CD14-positive monocyte (primary cell): ENCODE results near the gene REELD1. TPM values are rescaled to one million over a fixed set of nuclear protein-coding genes. Genes with fewer than 3 reads are reported as not detected.
A peak's percentile ranks its signal among the peaks of the same experiment; 100 is the strongest.

Source experiments
- DNase-seq, 3 donors: peaks; one replicate each; pipeline ENCODE4 v3.0.0-alpha.2; 2011 to 2022
- H2AFZ ChIP-seq: 2 replicates; pipeline ENCODE4 v1.6.0; 2012; ENCODE audit warnings: mild to moderate bottlenecking, low read depth, low read length, inconsistent platforms; ENCODE audit not compliant: insufficient read depth, poor library complexity, severe bottlenecking
- H3K27ac ChIP-seq, 2 donors: 1 replicate in 1 of 2; 2 replicates in 1 of 2; pipeline ENCODE4 v1.5.1; 2012 to 2013; ENCODE audit warnings: low read length in 2 of 2, control low read depth in 1 of 2, inconsistent platforms in 1 of 2, low read depth in 1 of 2, mild to moderate bottlenecking in 1 of 2
- H3K27me3 ChIP-seq, 2 donors: one replicate each; pipeline versions ENCODE4 v1.6.0 to v1.6.1; 2011 to 2013; ENCODE audit warnings: low read length in 2 of 2; ENCODE audit not compliant: control insufficient read depth in 2 of 2, insufficient read depth in 2 of 2
- H3K36me3 ChIP-seq, 2 donors: replicated peaks in 1 of 2; 1 replicate in 1 of 2; 2 replicates in 1 of 2; pipeline versions ENCODE4 v1.5.1 to v1.6.1; 2012 to 2013; ENCODE audit warnings: low read length in 2 of 2, control low read depth in 1 of 2, inconsistent platforms in 1 of 2, mild to moderate bottlenecking in 1 of 2; ENCODE audit not compliant: insufficient read depth in 2 of 2, control insufficient read depth in 1 of 2
- H3K4me1 ChIP-seq, 2 donors: 1 replicate in 1 of 2; 2 replicates in 1 of 2; pipeline versions ENCODE4 v1.5.1 to v1.6.1; 2012 to 2013; ENCODE audit warnings: low read length in 2 of 2, control low read depth in 1 of 2, inconsistent platforms in 1 of 2, mild to moderate bottlenecking in 1 of 2, moderate library complexity in 1 of 2; ENCODE audit not compliant: insufficient read depth in 2 of 2, control insufficient read depth in 1 of 2
- H3K4me2 ChIP-seq: replicated peaks from 2 replicates; pipeline ENCODE3; 2012; ENCODE audit warnings: low read length, moderate library complexity, mild to moderate bottlenecking; ENCODE audit not compliant: poor library complexity, severe bottlenecking; ENCODE audit errors: extremely low read depth
- H3K4me3 ChIP-seq, 3 experiments: fragments of 200-600 bp in 1 of 3; sonication (generic) in 1 of 3; replicated peaks in 1 of 3; 1 replicate in 2 of 3; 2 replicates in 1 of 3; pipeline ENCODE4 v1.5.1; 2011 to 2013; ENCODE audit warnings: low read length in 3 of 3, mild to moderate bottlenecking in 3 of 3, control low read depth in 2 of 3, low read depth in 2 of 3, inconsistent platforms in 1 of 3, moderate library complexity in 1 of 3
- H3K79me2 ChIP-seq: 2 replicates; pipeline ENCODE4 v1.6.0; 2012; ENCODE audit warnings: mild to moderate bottlenecking, control low read depth, inconsistent platforms, low read length, moderate library complexity; ENCODE audit not compliant: insufficient read depth
- H3K9ac ChIP-seq: 2 replicates; pipeline ENCODE4 v1.6.0; 2017; ENCODE audit warnings: low read length, mild to moderate bottlenecking; ENCODE audit not compliant: insufficient read depth, poor library complexity, severe bottlenecking
- H3K9me3 ChIP-seq, 2 donors: replicated peaks in 1 of 2; 1 replicate in 1 of 2; 2 replicates in 1 of 2; pipeline versions ENCODE4 v1.5.1 to v1.6.1; 2012 to 2013; ENCODE audit warnings: low read length in 2 of 2, control low read depth in 1 of 2; ENCODE audit not compliant: control insufficient read depth in 1 of 2, insufficient read depth in 1 of 2
- H4K20me1 ChIP-seq: 2 replicates; pipeline ENCODE4 v1.6.0; 2012; ENCODE audit warnings: mild to moderate bottlenecking, low read length, control low read depth, moderate library complexity; ENCODE audit not compliant: insufficient read depth
- H3K27ac Mint-ChIP-seq, 7 donors: one replicate each; pipeline ENCODE4 v1.8.0; 2020; ENCODE audit warnings: mild to moderate bottlenecking in 7 of 7, mixed read lengths in 7 of 7, moderate library complexity in 6 of 7, inconsistent platforms in 2 of 7
- H3K27me3 Mint-ChIP-seq, 3 donors: one replicate each; pipeline ENCODE4 v1.8.0; 2021 to 2022; ENCODE audit warnings: low read depth in 3 of 3, mild to moderate bottlenecking in 3 of 3, mixed read lengths in 3 of 3, moderate library complexity in 3 of 3, inconsistent platforms in 1 of 3
- H3K36me3 Mint-ChIP-seq, 2 donors: one replicate each; pipeline ENCODE4 v1.8.0; 2020; ENCODE audit warnings: mixed read lengths in 2 of 2, inconsistent platforms in 1 of 2, mild to moderate bottlenecking in 1 of 2
- H3K4me1 Mint-ChIP-seq: one replicate; pipeline ENCODE4 v1.8.0; 2020; ENCODE audit warnings: mild to moderate bottlenecking, mixed read lengths
- H3K4me3 Mint-ChIP-seq, 2 donors: one replicate each; pipeline ENCODE4 v1.8.0; 2020; ENCODE audit warnings: mild to moderate bottlenecking in 2 of 2, mixed read lengths in 2 of 2, moderate library complexity in 1 of 2
- H3K9me3 Mint-ChIP-seq, 7 donors: one replicate each; pipeline ENCODE4 v1.8.0; 2020 to 2022; ENCODE audit warnings: mixed read lengths in 7 of 7, mild to moderate bottlenecking in 6 of 7, moderate library complexity in 6 of 7, inconsistent platforms in 2 of 7
- WGBS: methylation state at CpG from one replicate; pipeline ENCODE4 v1.1.5; 2013; ENCODE audit warnings: missing lambda C conversion rate; ENCODE audit not compliant: insufficient coverage; 5-methylcytosine and 5-hydroxymethylcytosine counted together
- intact Hi-C, 2 donors: fragments of 100-400 bp; cut with micrococcal nuclease; formaldehyde crosslinking; loops; one replicate each; pipeline versions ENCODE4 v1.15.0 to v1.15.1; 2023
- polyA plus RNA-seq, 3 donors: library from polyadenylated mRNA; depleted of rRNA in 1 of 3; unstranded in 2 of 3; stranded (reverse) in 1 of 3; fragments of 300-500 nt in 2 of 3; fragments of >200 nt in 1 of 3; fragmentation: Illumina TruSeq in 2 of 3; gene quantifications; 1 replicate in 2 of 3; 2 replicates in 1 of 3; pipeline ENCODE4 v1.2.3, GENCODE V29; 2012 to 2021
- TF ChIP-seq, protein P1 (sequence below): fragments of 200-600 bp; IDR thresholded peaks from one replicate; pipeline ENCODE4 v1.8.0; 2022; ENCODE audit warnings: antibody characterized with exemption, mild to moderate bottlenecking

Gene REELD1
- polyA plus RNA-seq, 3 donors: 1.5 TPM; not detected in 2

DNA sequence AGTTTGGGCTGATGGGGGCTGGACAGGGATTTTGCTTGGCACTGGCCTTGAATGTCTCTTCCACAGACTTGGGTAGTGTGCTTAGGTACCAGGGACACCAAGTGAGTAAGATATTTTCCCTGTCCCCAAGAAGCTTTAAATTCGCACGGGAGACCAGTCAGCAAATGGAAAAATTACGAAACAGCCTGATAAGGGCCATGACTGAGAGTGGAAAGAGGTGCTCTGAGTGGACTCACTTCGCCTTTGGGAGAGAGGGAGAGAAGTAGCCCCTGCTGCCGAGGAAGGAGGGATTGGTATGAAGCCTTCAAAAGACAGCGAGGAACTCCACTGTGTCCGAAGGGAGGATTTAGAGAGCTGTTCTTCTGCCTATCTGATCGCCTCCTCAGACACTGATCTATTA lies 36.2 kb upstream of the REELD1 start:
- peak overlapping the region in 3 of 7 donors; percentile 1 to 28 (median 5) for H3K27ac Mint-ChIP-seq
- Histone ChIP-seq H3K27me3 (no peaks in the 10 kb centered on the region), H3K4me3 (no peak overlapping the region), H4K20me1 (peaks cover 50% of the 10 kb centered on the region), H3K79me2 (peaks cover 75% of the 10 kb centered on the region), H3K4me1 (peaks cover 17 to 33% of the 10 kb centered on the region in 2 donors), H3K9me3 (no peaks in the 10 kb centered on the region), H3K9ac (no peak overlapping the region), H3K27ac (peak overlapping the region in 1 of 2 donors; percentile 12), H2AFZ (no peak overlapping the region), H3K4me2 (no peak overlapping the region), H3K36me3 (peaks cover 9 to 34% of the 10 kb centered on the region in 2 donors)
- H3K4me3 Mint-ChIP-seq: no peak overlapping the region
- H3K27me3 Mint-ChIP-seq: no peaks in the 10 kb centered on the region
- H3K9me3 Mint-ChIP-seq: no peaks in the 10 kb centered on the region
- peaks cover 44% of the 10 kb centered on the region for H3K4me1 Mint-ChIP-seq
- no peak for DNase-seq
- H3K36me3 Mint-ChIP-seq: peaks cover 23 to 25% of the 10 kb centered on the region in 2 donors
- intact Hi-C loops: loop anchor here (5.0 to 10.0 kb wide), 3 partner anchors 71 to 344 kb away; partner anchors contain the start of gene SLC10A7 (in 1 of the 2)
- 100% methylated on average over 3 of the region's 8 CpGs for WGBS
- TF ChIP-seq, protein P1, sequence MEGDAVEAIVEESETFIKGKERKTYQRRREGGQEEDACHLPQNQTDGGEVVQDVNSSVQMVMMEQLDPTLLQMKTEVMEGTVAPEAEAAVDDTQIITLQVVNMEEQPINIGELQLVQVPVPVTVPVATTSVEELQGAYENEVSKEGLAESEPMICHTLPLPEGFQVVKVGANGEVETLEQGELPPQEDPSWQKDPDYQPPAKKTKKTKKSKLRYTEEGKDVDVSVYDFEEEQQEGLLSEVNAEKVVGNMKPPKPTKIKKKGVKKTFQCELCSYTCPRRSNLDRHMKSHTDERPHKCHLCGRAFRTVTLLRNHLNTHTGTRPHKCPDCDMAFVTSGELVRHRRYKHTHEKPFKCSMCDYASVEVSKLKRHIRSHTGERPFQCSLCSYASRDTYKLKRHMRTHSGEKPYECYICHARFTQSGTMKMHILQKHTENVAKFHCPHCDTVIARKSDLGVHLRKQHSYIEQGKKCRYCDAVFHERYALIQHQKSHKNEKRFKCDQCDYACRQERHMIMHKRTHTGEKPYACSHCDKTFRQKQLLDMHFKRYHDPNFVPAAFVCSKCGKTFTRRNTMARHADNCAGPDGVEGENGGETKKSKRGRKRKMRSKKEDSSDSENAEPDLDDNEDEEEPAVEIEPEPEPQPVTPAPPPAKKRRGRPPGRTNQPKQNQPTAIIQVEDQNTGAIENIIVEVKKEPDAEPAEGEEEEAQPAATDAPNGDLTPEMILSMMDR: no peak

DNA sequence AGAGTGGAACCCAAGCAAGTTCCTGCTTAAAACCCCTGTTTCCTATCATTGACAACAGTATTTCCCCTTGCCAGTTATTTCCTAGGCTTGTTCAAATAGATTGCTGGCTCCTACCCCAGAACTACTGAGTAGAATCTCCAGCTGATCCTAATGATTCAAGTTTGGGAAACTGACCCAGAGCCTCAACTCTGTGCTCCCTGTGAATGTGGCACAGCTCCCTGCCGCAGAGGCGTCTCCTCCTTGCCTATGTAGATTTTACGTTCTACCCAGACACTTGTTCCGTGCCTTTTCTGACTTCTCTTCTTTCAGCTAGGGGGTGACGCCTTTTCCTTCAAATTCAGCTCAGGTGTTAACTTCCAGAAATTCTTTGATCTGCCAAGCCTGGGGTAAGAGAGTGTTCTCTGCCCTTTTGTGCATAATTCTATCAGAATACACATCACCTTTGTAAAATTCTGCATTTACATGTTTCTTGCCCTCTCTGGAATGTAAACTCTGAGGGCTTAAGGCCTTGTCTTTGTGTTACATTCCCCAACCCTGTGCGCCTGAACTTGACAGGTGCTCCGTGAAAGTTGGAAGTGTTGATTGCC lies 34.5 kb upstream of the REELD1 start:
- H3K4me1 ChIP-seq: peaks cover 17 to 33% of the 10 kb centered on the region in 2 donors
- no peaks in the 10 kb centered on the region for H3K9me3 ChIP-seq
- peaks cover 82% of the 10 kb centered on the region for H3K79me2 ChIP-seq
- Mint-ChIP-seq H3K36me3 (peaks cover 38 to 39% of the 10 kb centered on the region in 2 donors), H3K9me3 (no peaks in the 10 kb centered on the region), H3K4me1 (peaks cover 44% of the 10 kb centered on the region), H3K4me3 (no peak overlapping the region), H3K27ac (peak overlapping the region in 4 of 7 donors; percentile 2 to 75 (median 42)), H3K27me3 (no peaks in the 10 kb centered on the region)
- peaks cover 27 to 51% of the 10 kb centered on the region in 2 donors for H3K36me3 ChIP-seq
- intact Hi-C loops: loop anchor here (5.0 to 10.0 kb wide), 3 partner anchors 73 to 342 kb away; partner anchors contain the start of gene SLC10A7 (in 1 of the 2)
- peaks cover 55% of the 10 kb centered on the region for H4K20me1 ChIP-seq
- H3K9ac ChIP-seq: no peak overlapping the region
- no peak overlapping the region for H3K4me2 ChIP-seq
- H2AFZ ChIP-seq: no peak overlapping the region
- no peak overlapping the region for H3K4me3 ChIP-seq
- peak overlapping the region in 1 of 2 donors; percentile 15 for H3K27ac ChIP-seq
- no peak for DNase-seq
- TF ChIP-seq, protein P1: no peak
- 93% methylated on average over 4 of the region's 7 CpGs for WGBS
- no peaks in the 10 kb centered on the region for H3K27me3 ChIP-seq
